ENCODE measurements around the gene CST2. TPM values are rescaled to one million over a fixed set of nuclear protein-coding genes. Genes with fewer than 3 reads are reported as not detected.
"Not testable (repeated sequence)": the region's sequence is repeated elsewhere in the genome, so short reads cannot be mapped to it uniquely, and the experiment has no call there.

Gene CST2
- total RNA-seq, 4 donors from 2014 or later: 0.54 to 0.87 TPM; not detected in 2

- Histone ChIP-seq H3K27ac (no peak overlapping the region), H3K9me3 (no peaks in the 10 kb centered on the region), H3K4me3 (no peak overlapping the region), H3K4me1 (no peaks in the 10 kb centered on the region), H3K36me3 (no peaks in the 10 kb centered on the region), H3K27me3 (peaks cover 6% of the 10 kb centered on the region)
- no peak for TF ChIP-seq POLR2A (IDR thresholded peaks at IDR 0.05)
- TF ChIP-seq, protein P1, sequence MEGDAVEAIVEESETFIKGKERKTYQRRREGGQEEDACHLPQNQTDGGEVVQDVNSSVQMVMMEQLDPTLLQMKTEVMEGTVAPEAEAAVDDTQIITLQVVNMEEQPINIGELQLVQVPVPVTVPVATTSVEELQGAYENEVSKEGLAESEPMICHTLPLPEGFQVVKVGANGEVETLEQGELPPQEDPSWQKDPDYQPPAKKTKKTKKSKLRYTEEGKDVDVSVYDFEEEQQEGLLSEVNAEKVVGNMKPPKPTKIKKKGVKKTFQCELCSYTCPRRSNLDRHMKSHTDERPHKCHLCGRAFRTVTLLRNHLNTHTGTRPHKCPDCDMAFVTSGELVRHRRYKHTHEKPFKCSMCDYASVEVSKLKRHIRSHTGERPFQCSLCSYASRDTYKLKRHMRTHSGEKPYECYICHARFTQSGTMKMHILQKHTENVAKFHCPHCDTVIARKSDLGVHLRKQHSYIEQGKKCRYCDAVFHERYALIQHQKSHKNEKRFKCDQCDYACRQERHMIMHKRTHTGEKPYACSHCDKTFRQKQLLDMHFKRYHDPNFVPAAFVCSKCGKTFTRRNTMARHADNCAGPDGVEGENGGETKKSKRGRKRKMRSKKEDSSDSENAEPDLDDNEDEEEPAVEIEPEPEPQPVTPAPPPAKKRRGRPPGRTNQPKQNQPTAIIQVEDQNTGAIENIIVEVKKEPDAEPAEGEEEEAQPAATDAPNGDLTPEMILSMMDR (IDR thresholded peaks at IDR 0.05): no peak
- TF ChIP-seq POLR2AphosphoS5 (IDR thresholded peaks at IDR 0.05): no peak
- no peak for TF ChIP-seq EP300 (IDR thresholded peaks at IDR 0.05)
- ATAC-seq: peak; percentile 51
- WGBS, 2 donors (ENCODE audit: low coverage in 1 of 2): 48 to 68% methylated on average over 2 to 3 of the region's 3 CpGs
Observed at GRCh38 chr20:23832775-23833513, 6.4 kb upstream of the CST2 start.

DNA sequence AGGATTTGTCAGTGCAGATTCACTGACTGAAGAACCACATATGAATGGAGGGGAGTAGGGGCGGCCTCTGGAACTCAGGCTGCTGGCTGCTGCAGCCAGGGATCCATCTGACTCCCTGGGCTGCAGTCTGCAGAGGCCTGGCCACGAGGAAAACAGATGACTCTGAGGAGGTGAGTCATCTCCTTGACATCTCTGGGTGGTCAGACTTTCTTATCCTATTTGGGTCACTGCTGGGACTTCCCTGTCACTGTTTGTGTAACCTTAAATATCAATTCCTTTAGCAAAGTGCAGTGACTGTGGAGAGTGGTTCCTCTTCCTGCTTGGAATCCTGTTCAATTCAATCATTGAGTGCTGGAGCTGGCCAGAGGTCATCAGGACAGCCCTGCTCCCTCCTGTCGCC, 5.4 kb upstream of the CST2 start:
- 21 to 45% methylated on average over 3 of the region's 3 CpGs for WGBS, 2 donors (ENCODE audit: low coverage in 1 of 2)
- H3K4me3 ChIP-seq: not testable (repeated sequence)

DNA sequence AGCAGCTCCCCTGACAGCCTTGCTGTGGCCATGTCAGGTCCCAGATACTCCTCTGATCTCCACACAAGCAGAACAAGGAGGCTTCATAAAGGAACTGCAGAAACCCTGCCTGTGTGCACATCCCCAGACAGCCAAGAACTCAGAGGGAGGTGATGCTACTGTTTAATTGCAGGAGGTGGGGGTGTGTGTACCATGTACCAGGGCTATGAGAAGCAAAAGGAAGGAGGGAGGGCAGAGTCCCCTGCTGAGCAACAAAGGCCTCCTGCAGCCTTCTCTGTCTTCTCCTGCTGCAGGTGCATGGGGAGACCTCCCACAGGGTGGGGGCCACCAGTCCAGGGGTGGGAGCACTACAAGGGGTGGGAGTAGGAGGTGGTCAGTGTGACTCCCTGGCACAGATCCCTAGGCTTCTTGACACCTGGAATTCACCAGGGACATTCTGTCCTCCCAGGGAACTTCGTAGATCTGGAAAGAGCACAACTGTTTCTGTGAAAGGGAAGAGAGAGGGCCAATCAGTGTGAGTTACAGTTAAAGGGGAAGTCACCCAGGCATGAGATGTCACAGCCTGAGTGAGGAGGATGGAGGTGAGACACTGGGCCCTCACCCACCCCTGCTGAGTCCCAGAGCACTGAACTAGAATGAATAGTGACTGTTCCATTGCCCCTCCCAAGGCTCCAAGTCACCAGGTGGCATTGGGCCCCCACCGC, 2.8 kb downstream of the CST2 start:
- Histone ChIP-seq H3K36me3 (no peaks in the 10 kb centered on the region), H3K27me3 (no peaks in the 10 kb centered on the region), H3K4me1 (peaks cover 0 to 18% (median 14%) of the 10 kb centered on the region in 3 donors), H3K4me3 (no peak overlapping the region), H3K27ac (peak overlapping the region in 3 of 4 donors; percentile 49 to 85 (median 64)), H3K9me3 (no peaks in the 10 kb centered on the region)
- WGBS, 2 donors (ENCODE audit: low coverage in 1 of 2): 40% methylated on average over 1 of the region's 2 CpGs; no CpG with 5 or more reads in 1 of the 2 donors
- peak; percentile 39 for ATAC-seq
- TF ChIP-seq, protein P1 (IDR thresholded peaks at IDR 0.05): no peak
- TF ChIP-seq EP300 (IDR thresholded peaks at IDR 0.05) (no peak), POLR2AphosphoS5 (IDR thresholded peaks at IDR 0.05) (no peak), POLR2A (IDR thresholded peaks at IDR 0.05) (no peak)

More for the DNA sequence above, 5.4 kb upstream of the CST2 start:
- not testable (repeated sequence) for H3K4me1 ChIP-seq, H3K27me3 ChIP-seq, H3K27ac ChIP-seq, ATAC-seq, H3K36me3 ChIP-seq, H3K9me3 ChIP-seq

GRCh38 chr20:23823111-23823510, 3.4 kb downstream of the CST2 start:
- Histone ChIP-seq H3K27me3 (no peaks in the 10 kb centered on the region), H3K27ac (peak overlapping the region in 3 of 4 donors; percentile 49 to 85 (median 64)), H3K9me3 (no peaks in the 10 kb centered on the region), H3K4me3 (no peak overlapping the region), H3K4me1 (peaks cover 0 to 18% (median 14%) of the 10 kb centered on the region in 3 donors), H3K36me3 (no peaks in the 10 kb centered on the region)
- WGBS, 2 donors (ENCODE audit: low coverage in 1 of 2): 39 to 43% methylated on average over 3 to 4 of the region's 5 CpGs
- ATAC-seq: no peak
- no peak for TF ChIP-seq POLR2AphosphoS5 (IDR thresholded peaks at IDR 0.05)
- no peak for TF ChIP-seq EP300 (IDR thresholded peaks at IDR 0.05)
- TF ChIP-seq, protein P1 (IDR thresholded peaks at IDR 0.05): no peak
- no peak for TF ChIP-seq POLR2A (IDR thresholded peaks at IDR 0.05)

DNA sequence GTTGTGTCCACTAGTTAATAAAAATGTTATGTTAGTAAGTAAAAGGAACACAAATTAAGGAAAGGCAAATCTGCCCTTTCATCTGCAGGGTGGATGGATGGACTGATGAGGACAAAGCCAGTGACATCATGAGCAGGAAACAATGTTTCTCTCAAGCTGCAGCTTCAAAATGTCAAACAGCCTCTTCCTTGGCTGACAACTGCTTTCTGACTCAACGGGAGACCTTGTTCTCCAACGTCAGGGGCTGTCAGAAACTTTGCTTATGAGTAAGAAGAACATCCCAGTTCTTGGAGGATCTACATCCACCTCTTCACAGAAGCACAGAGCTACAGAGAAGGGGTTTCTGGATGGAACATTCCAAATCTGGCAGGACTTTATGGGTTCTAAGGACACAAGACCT, 6.0 kb downstream of the CST2 start:
- ATAC-seq: no peak
- no peaks in the 10 kb centered on the region for H3K27me3 ChIP-seq
- no peaks in the 10 kb centered on the region for H3K9me3 ChIP-seq
- H3K36me3 ChIP-seq: no peaks in the 10 kb centered on the region
- TF ChIP-seq EP300 (IDR thresholded peaks at IDR 0.05): no peak
- TF ChIP-seq, protein P1 (IDR thresholded peaks at IDR 0.05): no peak
- no peak for TF ChIP-seq POLR2AphosphoS5 (IDR thresholded peaks at IDR 0.05)
- no peak for TF ChIP-seq POLR2A (IDR thresholded peaks at IDR 0.05)
- no peak overlapping the region for H3K27ac ChIP-seq
- H3K4me1 ChIP-seq: peaks cover 0 to 18% (median 14%) of the 10 kb centered on the region in 3 donors
- no peak overlapping the region for H3K4me3 ChIP-seq
- 29 to 67% methylated on average over 1 to 2 of the region's 2 CpGs for WGBS, 2 donors (ENCODE audit: low coverage in 1 of 2)

DNA sequence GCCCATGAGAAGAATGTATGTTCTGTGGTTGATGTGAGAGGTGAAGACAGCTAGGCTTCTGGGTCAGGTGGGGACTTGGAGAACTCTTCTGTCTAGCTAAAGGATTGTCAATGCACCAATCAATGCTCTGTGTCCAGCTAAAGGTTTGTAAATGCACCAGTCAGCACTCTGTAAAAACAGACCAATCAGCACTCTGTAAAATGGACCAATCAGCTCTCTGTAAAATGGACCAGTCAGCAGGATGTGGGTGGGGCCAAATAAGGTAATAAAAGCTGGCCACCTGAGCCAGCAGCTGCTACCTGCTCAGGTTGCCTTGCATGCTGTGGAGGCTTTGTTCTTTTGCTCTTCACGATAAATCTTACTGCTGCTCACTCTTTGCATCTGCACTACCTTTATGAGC, 15.0 kb downstream of the CST2 start:
- not testable (repeated sequence) for H3K9me3 ChIP-seq, ATAC-seq, H3K27me3 ChIP-seq, H3K4me1 ChIP-seq, H3K4me3 ChIP-seq, H3K36me3 ChIP-seq, H3K27ac ChIP-seq
- WGBS, 2 donors (ENCODE audit: low coverage in 1 of 2): 100% methylated on average over 1 of the region's 1 CpG

- H3K4me3 ChIP-seq, H3K4me1 ChIP-seq, ATAC-seq, H3K27me3 ChIP-seq, H3K36me3 ChIP-seq, H3K9me3 ChIP-seq, H3K27ac ChIP-seq: not testable (repeated sequence)
- WGBS, 2 donors (ENCODE audit: low coverage in 1 of 2): 83% methylated on average over 1 of the region's 2 CpGs; no CpG with 5 or more reads in 1 of the 2 donors
Observed at GRCh38 chr20:23810349-23810748, 16.2 kb downstream of the CST2 start.

Measured in gastroesophageal sphincter (tissue), 4 donors.